ENCODE data around the gene GRXCR1.

DNA sequence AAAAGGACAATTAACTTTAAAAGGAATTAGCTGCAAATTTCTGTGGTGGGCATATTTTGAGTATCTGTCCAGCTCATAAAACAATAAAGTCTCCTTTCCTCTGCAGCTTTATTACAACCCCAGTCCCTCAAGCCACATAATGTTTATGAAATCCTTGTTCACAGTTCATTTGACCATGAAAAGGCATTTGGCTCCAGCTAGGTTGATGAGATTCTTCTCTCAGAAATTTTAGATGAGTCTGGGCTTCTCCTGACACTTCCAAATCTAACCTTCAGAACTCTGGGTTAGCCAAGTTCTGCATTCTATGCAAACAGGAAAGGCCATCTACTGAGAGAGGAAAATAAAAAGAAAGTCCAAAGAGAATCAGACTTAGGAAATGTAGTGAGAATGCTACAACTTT is 156.8 kb downstream of the GRXCR1 start:
- no peak for TF ChIP-seq CTCF (IDR thresholded peaks at IDR 0.05; ENCODE audit: insufficient read depth, low read depth, low read length)
- no peak for TF ChIP-seq EZH2 (IDR thresholded peaks at IDR 0.05; ENCODE audit: insufficient read depth, low read length)
